ENCODE measurements around the gene ZNF654. TPM values are rescaled to one million over a fixed set of nuclear protein-coding genes. Genes with fewer than 3 reads are reported as not detected.

The ZNF654 gene
- total RNA-seq, 2 donors from 2014 or later = 12.5 to 18.1 TPM

DNA sequence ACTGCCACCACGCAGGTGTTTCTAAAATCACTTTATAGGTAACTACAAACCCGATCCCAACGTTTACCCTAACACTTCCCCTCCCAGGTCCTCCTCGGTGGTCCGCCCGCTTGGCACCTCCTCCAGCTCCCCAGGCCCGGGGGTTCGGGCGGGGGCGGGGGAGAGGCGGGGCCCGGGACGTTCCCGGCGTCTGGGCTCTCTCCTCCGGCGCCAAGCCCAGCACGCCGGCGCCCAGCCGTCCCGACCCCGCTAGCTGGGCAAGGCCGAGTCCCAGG lies 812 bp upstream of the ZNF654 start:
- peak overlapping the region; percentile 90 to 93 for H3K4me3 ChIP-seq
- H3K27ac ChIP-seq = peak overlapping the region; percentile 94 to 98
- no peaks in the 10 kb centered on the region for H3K27me3 ChIP-seq (replicated peaks; ENCODE audit: insufficient read depth)
- no peaks in the 10 kb centered on the region for H3K4me1 ChIP-seq (replicated peaks)
- intact Hi-C loops (cut with DNase I) = loop anchor here (10.0 kb wide), 1 partner anchor 57 kb away; no protein-coding TSS in a partner anchor
- TF ChIP-seq, protein P1, sequence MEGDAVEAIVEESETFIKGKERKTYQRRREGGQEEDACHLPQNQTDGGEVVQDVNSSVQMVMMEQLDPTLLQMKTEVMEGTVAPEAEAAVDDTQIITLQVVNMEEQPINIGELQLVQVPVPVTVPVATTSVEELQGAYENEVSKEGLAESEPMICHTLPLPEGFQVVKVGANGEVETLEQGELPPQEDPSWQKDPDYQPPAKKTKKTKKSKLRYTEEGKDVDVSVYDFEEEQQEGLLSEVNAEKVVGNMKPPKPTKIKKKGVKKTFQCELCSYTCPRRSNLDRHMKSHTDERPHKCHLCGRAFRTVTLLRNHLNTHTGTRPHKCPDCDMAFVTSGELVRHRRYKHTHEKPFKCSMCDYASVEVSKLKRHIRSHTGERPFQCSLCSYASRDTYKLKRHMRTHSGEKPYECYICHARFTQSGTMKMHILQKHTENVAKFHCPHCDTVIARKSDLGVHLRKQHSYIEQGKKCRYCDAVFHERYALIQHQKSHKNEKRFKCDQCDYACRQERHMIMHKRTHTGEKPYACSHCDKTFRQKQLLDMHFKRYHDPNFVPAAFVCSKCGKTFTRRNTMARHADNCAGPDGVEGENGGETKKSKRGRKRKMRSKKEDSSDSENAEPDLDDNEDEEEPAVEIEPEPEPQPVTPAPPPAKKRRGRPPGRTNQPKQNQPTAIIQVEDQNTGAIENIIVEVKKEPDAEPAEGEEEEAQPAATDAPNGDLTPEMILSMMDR (IDR thresholded peaks at IDR 0.05) = no peak
- TF ChIP-seq POLR2AphosphoS5 (IDR thresholded peaks at IDR 0.05) = no peak
- no peak for TF ChIP-seq POLR2A (IDR thresholded peaks at IDR 0.05)
- WGBS = under 1% methylated on average over 18 of the region's 24 CpGs
- DNase-seq (ENCODE audit: low spot score) = no peak
- H3K36me3 ChIP-seq = no peaks in the 10 kb centered on the region
- no peaks in the 10 kb centered on the region for H3K9me3 ChIP-seq

GRCh38 chr3:88059380-88060170 lies 520 bp downstream of the ZNF654 start:
- Histone ChIP-seq H3K27me3 (replicated peaks; ENCODE audit: insufficient read depth) (no peaks in the 10 kb centered on the region), H3K4me1 (replicated peaks) (no peaks in the 10 kb centered on the region), H3K36me3 (no peaks in the 10 kb centered on the region), H3K9me3 (no peaks in the 10 kb centered on the region), H3K27ac (peak overlapping the region; percentile 94 to 98), H3K4me3 (peak overlapping the region; percentile 90 to 93)
- TF ChIP-seq, protein P1 (IDR thresholded peaks at IDR 0.05) = no peak
- intact Hi-C loops (cut with DNase I) = loop anchor here (1.0 to 10.0 kb wide), 2 partner anchors 55 to 90 kb away; partner anchors contain the start of gene C3orf38
- 1% methylated on average over 45 of the region's 45 CpGs for WGBS
- peak; percentile 39 for DNase-seq (ENCODE audit: low spot score)

- Histone ChIP-seq H3K9me3 (no peaks in the 10 kb centered on the region), H3K27me3 (replicated peaks; ENCODE audit: insufficient read depth) (no peaks in the 10 kb centered on the region), H3K27ac (no peak overlapping the region), H3K36me3 (no peaks in the 10 kb centered on the region), H3K4me3 (no peak overlapping the region), H3K4me1 (replicated peaks) (no peaks in the 10 kb centered on the region)
- TF ChIP-seq POLR2A (IDR thresholded peaks at IDR 0.05) (no peak), POLR2AphosphoS5 (IDR thresholded peaks at IDR 0.05) (no peak)
- TF ChIP-seq, protein P1 (IDR thresholded peaks at IDR 0.05) = no peak
- WGBS = 14% methylated on average over 1 of the region's 1 CpG
- intact Hi-C loops (cut with DNase I) = no loop called here
- no peak for DNase-seq (ENCODE audit: low spot score)
Measured at GRCh38 chr3:88061746-88062145, 2.7 kb downstream of the ZNF654 start.

GRCh38 chr3:88075072-88075471 lies 16.0 kb downstream of the ZNF654 start:
- intact Hi-C loops (cut with DNase I) = no loop called here
- Histone ChIP-seq H3K4me1 (replicated peaks) (no peaks in the 10 kb centered on the region), H3K9me3 (no peaks in the 10 kb centered on the region), H3K27me3 (replicated peaks; ENCODE audit: insufficient read depth) (no peaks in the 10 kb centered on the region), H3K36me3 (no peaks in the 10 kb centered on the region), H3K27ac (no peak overlapping the region), H3K4me3 (no peak overlapping the region)
- TF ChIP-seq, protein P1 (IDR thresholded peaks at IDR 0.05) = no peak
- TF ChIP-seq POLR2AphosphoS5 (IDR thresholded peaks at IDR 0.05) = no peak
- DNase-seq (ENCODE audit: low spot score) = no peak
- WGBS = 78% methylated on average over 2 of the region's 2 CpGs

- Histone ChIP-seq H3K9me3 (no peaks in the 10 kb centered on the region), H3K4me1 (replicated peaks) (no peaks in the 10 kb centered on the region), H3K36me3 (no peaks in the 10 kb centered on the region), H3K4me3 (no peak overlapping the region), H3K27ac (no peak overlapping the region), H3K27me3 (replicated peaks; ENCODE audit: insufficient read depth) (no peaks in the 10 kb centered on the region)
- intact Hi-C loops (cut with DNase I) = no loop called here
- DNase-seq (ENCODE audit: low spot score) = no peak
- TF ChIP-seq POLR2A (IDR thresholded peaks at IDR 0.05) (no peak), POLR2AphosphoS5 (IDR thresholded peaks at IDR 0.05) (no peak)
- TF ChIP-seq, protein P1 (IDR thresholded peaks at IDR 0.05) = no peak
- WGBS = 35% methylated on average over 2 of the region's 2 CpGs
Measured at GRCh38 chr3:88075497-88075896, 16.4 kb downstream of the ZNF654 start.

Measured in prostate gland (tissue), 2 donors.